IMR-90 (cell line): ENCODE data around the gene KDM3B. TPM values are rescaled to one million over a fixed set of nuclear protein-coding genes. Genes with fewer than 3 reads are reported as not detected.

Source experiments
- ATAC-seq: fragments of 200-7000 bp; cut with Tn5 transposase; 2 replicates; pipeline ENCODE4 v1.9.1; 2020; ENCODE audit warnings: low read depth, mild to moderate bottlenecking, moderate library complexity
- BruUV-seq: library from RNA; stranded (reverse); fragments of 400-500 nt; replicated peaks from 2 replicates; lab custom pipeline; 2021; lab: Mats Ljungman, UMichigan
- CTCF ChIA-PET: fragments of 300-600 bp; formaldehyde crosslinking; extraction: SDS; loops from one replicate; lab custom pipeline; 2021; ENCODE audit warnings: antibody characterized with exemption; lab: Yijun Ruan, JAX
- POLR2A ChIA-PET: fragments of 300-600 bp; sonication (Branson Sonifier 250); formaldehyde crosslinking; loops from one replicate; lab custom pipeline; 2022; ENCODE audit warnings: antibody characterized with exemption; ENCODE audit not compliant: unreplicated experiment; lab: Charles Lee
- DNase-seq: peaks from one replicate; pipeline ENCODE4 v3.0.0; 2013
- H2AFZ ChIP-seq: replicated peaks from 2 replicates; pipeline ENCODE3; 2013; ENCODE audit warnings: low read length, mild to moderate bottlenecking; ENCODE audit not compliant: poor library complexity
- H2AK5ac ChIP-seq: 2 replicates; pipeline ENCODE4 v1.6.1; 2013; ENCODE audit warnings: low read depth, low read length, inconsistent platforms
- H2AK9ac ChIP-seq: replicated peaks from 2 replicates; pipeline ENCODE3; 2013; ENCODE audit warnings: mild to moderate bottlenecking, low read depth, low read length, moderate library complexity; ENCODE audit not compliant: poor library complexity
- H2BK120ac ChIP-seq: 2 replicates; pipeline ENCODE4 v1.6.1; 2013; ENCODE audit warnings: low read depth, low read length, inconsistent platforms
- H2BK15ac ChIP-seq: 3 replicates; pipeline ENCODE4 v1.6.1; 2013; ENCODE audit warnings: low read depth, low read length, inconsistent platforms
- H2BK20ac ChIP-seq: 2 replicates; pipeline ENCODE4 v1.6.1; 2013; ENCODE audit warnings: low read depth, mild to moderate bottlenecking, inconsistent platforms, low read length, moderate library complexity
- H2BK5ac ChIP-seq: 2 replicates; pipeline ENCODE4 v1.6.1; 2013; ENCODE audit warnings: mild to moderate bottlenecking, low read depth, low read length, inconsistent platforms; ENCODE audit not compliant: poor library complexity, severe bottlenecking
- H3K14ac ChIP-seq: replicated peaks from 2 replicates; pipeline ENCODE4 v1.6.1; 2013; ENCODE audit warnings: low read depth, low read length, inconsistent platforms
- H3K18ac ChIP-seq: 2 replicates; pipeline ENCODE4 v1.6.1; 2013; ENCODE audit warnings: low read depth, low read length, control low read depth
- H3K23ac ChIP-seq: 2 replicates; pipeline ENCODE4 v1.6.1; 2013; ENCODE audit warnings: low read depth, low read length, inconsistent platforms
- H3K27ac ChIP-seq: 2 replicates; pipeline ENCODE4 v1.5.1; 2013; ENCODE audit warnings: mild to moderate bottlenecking, control low read depth, low read length; ENCODE audit not compliant: insufficient read depth
- H3K27me3 ChIP-seq: 2 replicates; pipeline ENCODE4 v1.6.1; 2013; ENCODE audit warnings: low read length; ENCODE audit not compliant: control insufficient read depth, insufficient read depth
- H3K36me3 ChIP-seq: 2 replicates; pipeline ENCODE4 v1.6.1; 2013; ENCODE audit warnings: low read length, mixed read lengths; ENCODE audit not compliant: control insufficient read depth, insufficient read depth
- H3K4ac ChIP-seq: 2 replicates; pipeline ENCODE4 v1.6.1; 2013; ENCODE audit warnings: low read depth, low read length, inconsistent platforms
- H3K4me1 ChIP-seq: 2 replicates; pipeline ENCODE4 v1.6.1; 2013; ENCODE audit warnings: low read length, mixed read lengths; ENCODE audit not compliant: control insufficient read depth, insufficient read depth
- H3K4me2 ChIP-seq: 2 replicates; pipeline ENCODE4 v1.6.1; 2013; ENCODE audit warnings: low read depth, mild to moderate bottlenecking, control low read depth, low read length, moderate library complexity
- H3K4me3 ChIP-seq: 2 replicates; pipeline ENCODE4 v1.5.1; 2013; ENCODE audit warnings: low read depth, mild to moderate bottlenecking, control low read depth, low read length, moderate library complexity; ENCODE audit not compliant: insufficient read depth
- H3K56ac ChIP-seq: 2 replicates; pipeline ENCODE4 v1.6.1; 2013; ENCODE audit warnings: low read length, inconsistent platforms; ENCODE audit not compliant: insufficient read depth; ENCODE audit errors: extremely low read depth
- H3K79me1 ChIP-seq, 2 experiments: 2 replicates each; pipeline ENCODE4 v1.6.1; 2013; ENCODE audit warnings: low read length in 2 of 2, inconsistent platforms in 1 of 2, low read depth in 1 of 2
- H3K9ac ChIP-seq: 2 replicates; pipeline ENCODE4 v1.6.1; 2013; ENCODE audit warnings: low read depth, low read length, control low read depth
- H3K9me1 ChIP-seq: 2 replicates; pipeline ENCODE4 v1.6.1; 2013; ENCODE audit warnings: low read length, inconsistent platforms; ENCODE audit not compliant: insufficient read depth
- H3K9me3 ChIP-seq: 2 replicates; pipeline ENCODE4 v1.6.1; 2013; ENCODE audit warnings: low read length; ENCODE audit not compliant: control insufficient read depth, insufficient read depth
- H4K20me1 ChIP-seq: 2 replicates; pipeline ENCODE4 v1.6.1; 2013; ENCODE audit warnings: low read length, inconsistent platforms; ENCODE audit not compliant: insufficient read depth
- H4K5ac ChIP-seq: 2 replicates; pipeline ENCODE4 v1.6.1; 2013; ENCODE audit warnings: mild to moderate bottlenecking, low read depth, low read length, control low read depth
- H4K8ac ChIP-seq, 2 experiments: 2 replicates each; pipeline ENCODE4 v1.6.1; 2013; ENCODE audit warnings: low read depth in 2 of 2, low read length in 2 of 2, control low read depth in 1 of 2, inconsistent platforms in 1 of 2
- H4K91ac ChIP-seq: 2 replicates; pipeline ENCODE4 v1.6.1; 2013; ENCODE audit warnings: low read depth, low read length, inconsistent platforms; ENCODE audit not compliant: insufficient read depth
- BHLHE40 ChIP-seq: fragments of 150-350 bp; IDR thresholded peaks from 2 replicates; pipeline ENCODE4 v1.6.1; 2016; ENCODE audit warnings: mild to moderate bottlenecking, low read depth, low read length
- CEBPB ChIP-seq: IDR thresholded peaks from 2 replicates; pipeline ENCODE4 v1.6.1; 2012; ENCODE audit warnings: low read depth, low read length, improper control_type of control experiment
- CHD1 ChIP-seq: IDR thresholded peaks from 2 replicates; pipeline ENCODE4 v1.6.1; 2012; ENCODE audit warnings: low read depth, low read length, improper control_type of control experiment
- FOS ChIP-seq: fragments of 150-350 bp; IDR thresholded peaks from 2 replicates; pipeline ENCODE4 v1.6.1; 2016; ENCODE audit warnings: low read depth, low read length
- MAFK ChIP-seq: IDR thresholded peaks from 2 replicates; pipeline ENCODE4 v1.6.1; 2012; ENCODE audit warnings: low read depth, low read length, improper control_type of control experiment
- MAZ ChIP-seq: IDR thresholded peaks from 2 replicates; pipeline ENCODE4 v1.6.1; 2012; ENCODE audit warnings: low read depth, mild to moderate bottlenecking, low read length, improper control_type of control experiment, moderate library complexity, borderline replicate concordance
- MXI1 ChIP-seq: IDR thresholded peaks from 2 replicates; pipeline ENCODE4 v1.6.1; 2012; ENCODE audit warnings: low read depth, mild to moderate bottlenecking, low read length, moderate library complexity, borderline replicate concordance
- NFE2L2 ChIP-seq: fragments of 150-350 bp; IDR thresholded peaks from 2 replicates; pipeline ENCODE4 v1.6.1; 2016; ENCODE audit warnings: low read depth, mild to moderate bottlenecking, low read length
- POLR2A ChIP-seq: IDR thresholded peaks from 2 replicates; pipeline ENCODE4 v1.6.1; 2012; ENCODE audit warnings: mild to moderate bottlenecking, low read depth, low read length
- RAD21 ChIP-seq: IDR thresholded peaks from 2 replicates; pipeline ENCODE4 v1.6.1; 2012; ENCODE audit warnings: low read length, improper control_type of control experiment
- RCOR1 ChIP-seq: IDR thresholded peaks from 2 replicates; pipeline ENCODE4 v1.6.1; 2012; ENCODE audit warnings: mild to moderate bottlenecking, low read length, improper control_type of control experiment; ENCODE audit not compliant: insufficient replicate concordance
- RFX5 ChIP-seq: IDR thresholded peaks from 2 replicates; pipeline ENCODE4 v1.8.0; 2012; ENCODE audit warnings: low read depth, mild to moderate bottlenecking, low read length, moderate library complexity
- SMC3 ChIP-seq: fragments of 150-350 bp; IDR thresholded peaks from 2 replicates; pipeline ENCODE4 v1.6.1; 2016; ENCODE audit warnings: low read depth, mild to moderate bottlenecking, antibody characterized with exemption, low read length, moderate library complexity
- USF2 ChIP-seq: fragments of 150-350 bp; IDR thresholded peaks from 2 replicates; pipeline ENCODE4 v1.6.1; 2017; ENCODE audit warnings: mild to moderate bottlenecking, antibody characterized with exemption, low read length, low read depth
- WGBS, 2 experiments: methylation state at CpG; one replicate each; pipeline versions ENCODE4 v1.1.5 to v1.1.7; 2013; ENCODE audit warnings: missing lambda C conversion rate in 2 of 2; ENCODE audit not compliant: insufficient read length in 1 of 2; ENCODE audit errors: extremely low coverage in 2 of 2; 5-methylcytosine and 5-hydroxymethylcytosine counted together
- dilution Hi-C: fragments of 300-500 bp; cut with HindIII; formaldehyde crosslinking; loops from one replicate; pipeline ENCODE4 v1.14.3; 2018; ENCODE audit warnings: low sequenced_read_pairs; ENCODE audit not compliant: unreplicated experiment
- in situ Hi-C: fragments of 300-500 bp; cut with MboI; formaldehyde crosslinking; loops from 3 replicates; pipeline ENCODE4 v1.14.3; 2019; ENCODE audit warnings: low sequenced_read_pairs, inconsistent platforms, mixed read lengths
- intact Hi-C: fragments of 100-400 bp; cut with micrococcal nuclease; formaldehyde crosslinking; loops from 2 replicates; pipeline ENCODE4 v1.10.0; 2022
- polyA plus RNA-seq, 3 experiments: library from polyadenylated mRNA; depleted of rRNA; stranded (reverse); fragments of >200 nt; gene quantifications; 2 replicates each; pipeline ENCODE4 v1.2.3, GENCODE V29; 2012; ENCODE audit warnings: low replicate concordance in 1 of 3
- total RNA-seq: library from RNA; depleted of rRNA; stranded (reverse); fragments of >200 nt; gene quantifications from 2 replicates; pipeline ENCODE4 v1.2.3, GENCODE V29; 2012
- TF ChIP-seq, protein P1 (sequence below): conservative IDR thresholded peaks from 2 replicates; pipeline ENCODE4 v1.5.1; 2012; ENCODE audit warnings: mild to moderate bottlenecking, low read depth, low read length, improper control_type of control experiment
- TF ChIP-seq, protein P2 (sequence below): fragments of 150-350 bp; IDR thresholded peaks from 2 replicates; pipeline ENCODE4 v1.6.1; 2016; ENCODE audit warnings: low read depth, mild to moderate bottlenecking, low read length, moderate library complexity, borderline replicate concordance

Gene KDM3B
- total and polyA plus RNA-seq, 2 of the 4 experiments (the other 2 are of a cell fraction): 19.4 to 35.8 TPM

GRCh38 chr5:138340008-138340407, 12.5 kb upstream of the KDM3B start:
- ATAC-seq (no peak), DNase-seq (no peak)
- H4K5ac ChIP-seq: no peak overlapping the region
- H3K9me3 ChIP-seq: no peaks in the 10 kb centered on the region
- no peak overlapping the region for H2BK5ac ChIP-seq
- H3K4me1 ChIP-seq: peaks cover 3% of the 10 kb centered on the region
- H3K79me1 ChIP-seq: peaks cover 14 to 51% of the 10 kb centered on the region in 2 experiments
- H3K27ac ChIP-seq: no peak overlapping the region
- H4K20me1 ChIP-seq: peaks cover 37% of the 10 kb centered on the region
- H3K36me3 ChIP-seq: peaks cover 21% of the 10 kb centered on the region
- no peak overlapping the region for H2AK9ac ChIP-seq
- H4K8ac ChIP-seq: no peak overlapping the region
- no peaks in the 10 kb centered on the region for H3K27me3 ChIP-seq
- POLR2A ChIA-PET: interaction anchor here (1.0 kb wide), 1 partner anchor 9 kb away, joined by 7 read pairs; no protein-coding TSS in a partner anchor
- no peak overlapping the region for H3K18ac ChIP-seq
- H4K91ac ChIP-seq: no peak overlapping the region
- H3K4me3 ChIP-seq: no peak overlapping the region
- peaks cover 18% of the 10 kb centered on the region for H3K9me1 ChIP-seq
- no peak overlapping the region for H2AFZ ChIP-seq
- no peak overlapping the region for H3K4ac ChIP-seq
- H2BK15ac ChIP-seq: no peak overlapping the region
- TF ChIP-seq CHD1: no peak
- TF ChIP-seq, protein P1, sequence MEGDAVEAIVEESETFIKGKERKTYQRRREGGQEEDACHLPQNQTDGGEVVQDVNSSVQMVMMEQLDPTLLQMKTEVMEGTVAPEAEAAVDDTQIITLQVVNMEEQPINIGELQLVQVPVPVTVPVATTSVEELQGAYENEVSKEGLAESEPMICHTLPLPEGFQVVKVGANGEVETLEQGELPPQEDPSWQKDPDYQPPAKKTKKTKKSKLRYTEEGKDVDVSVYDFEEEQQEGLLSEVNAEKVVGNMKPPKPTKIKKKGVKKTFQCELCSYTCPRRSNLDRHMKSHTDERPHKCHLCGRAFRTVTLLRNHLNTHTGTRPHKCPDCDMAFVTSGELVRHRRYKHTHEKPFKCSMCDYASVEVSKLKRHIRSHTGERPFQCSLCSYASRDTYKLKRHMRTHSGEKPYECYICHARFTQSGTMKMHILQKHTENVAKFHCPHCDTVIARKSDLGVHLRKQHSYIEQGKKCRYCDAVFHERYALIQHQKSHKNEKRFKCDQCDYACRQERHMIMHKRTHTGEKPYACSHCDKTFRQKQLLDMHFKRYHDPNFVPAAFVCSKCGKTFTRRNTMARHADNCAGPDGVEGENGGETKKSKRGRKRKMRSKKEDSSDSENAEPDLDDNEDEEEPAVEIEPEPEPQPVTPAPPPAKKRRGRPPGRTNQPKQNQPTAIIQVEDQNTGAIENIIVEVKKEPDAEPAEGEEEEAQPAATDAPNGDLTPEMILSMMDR: no peak
- no peak for TF ChIP-seq NFE2L2
- no peak for TF ChIP-seq MXI1
- TF ChIP-seq, protein P2, sequence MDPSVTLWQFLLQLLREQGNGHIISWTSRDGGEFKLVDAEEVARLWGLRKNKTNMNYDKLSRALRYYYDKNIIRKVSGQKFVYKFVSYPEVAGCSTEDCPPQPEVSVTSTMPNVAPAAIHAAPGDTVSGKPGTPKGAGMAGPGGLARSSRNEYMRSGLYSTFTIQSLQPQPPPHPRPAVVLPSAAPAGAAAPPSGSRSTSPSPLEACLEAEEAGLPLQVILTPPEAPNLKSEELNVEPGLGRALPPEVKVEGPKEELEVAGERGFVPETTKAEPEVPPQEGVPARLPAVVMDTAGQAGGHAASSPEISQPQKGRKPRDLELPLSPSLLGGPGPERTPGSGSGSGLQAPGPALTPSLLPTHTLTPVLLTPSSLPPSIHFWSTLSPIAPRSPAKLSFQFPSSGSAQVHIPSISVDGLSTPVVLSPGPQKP: no peak
- TF ChIP-seq USF2: no peak
- no peak for TF ChIP-seq FOS
- TF ChIP-seq POLR2A: no peak
- no peak for TF ChIP-seq MAFK
- no peak for TF ChIP-seq SMC3
- no peak for TF ChIP-seq MAZ
- TF ChIP-seq RFX5: no peak
- no peak for TF ChIP-seq RAD21
- no peak for TF ChIP-seq CEBPB
- TF ChIP-seq RCOR1: no peak
- no peak for TF ChIP-seq BHLHE40
- intact Hi-C loops (no loop called here), in situ Hi-C loops (no loop called here), dilution Hi-C loops (no loop called here)
- no TSS peak for BruUV-seq
- CTCF ChIA-PET: interaction anchor here (1.0 to 1.7 kb wide), 2 partner anchors 12 to 13 kb away, joined by 4 to 7 read pairs; partner anchors contain the start of gene KDM3B
- no CpG with 5 or more reads among the region's 3 CpGs for WGBS, 2 experiments
- no peak overlapping the region for H3K56ac ChIP-seq
- no peak overlapping the region for H2AK5ac ChIP-seq
- peak overlapping the region; percentile 48; the same call in 1 of the 2 replicates for H3K23ac ChIP-seq
- no peak overlapping the region for H2BK20ac ChIP-seq
- H3K9ac ChIP-seq: no peak overlapping the region
- H3K14ac ChIP-seq: no peak overlapping the region
- H2BK120ac ChIP-seq: no peak overlapping the region
- H3K4me2 ChIP-seq: peak overlapping the region; percentile 52
